GM12878 (cell line): ENCODE data around the gene KRTAP29-1. TPM values are rescaled to one million over a fixed set of nuclear protein-coding genes. Genes with fewer than 3 reads are reported as not detected.
A peak's percentile ranks its signal among the peaks of the same experiment; 100 is the strongest.

Source experiments
- ATAC-seq: fragments of 200-7000 bp; cut with Tn5 transposase; 3 replicates; pipeline ENCODE4 v1.9.1; 2020; ENCODE audit warnings: mild to moderate bottlenecking, moderate library complexity
- BruUV-seq: library from RNA; stranded (reverse); fragments of 400-500 nt; replicated peaks from 2 replicates; lab custom pipeline; 2021; lab: Mats Ljungman, UMichigan
- CTCF ChIA-PET: fragments of 300-600 bp; sonication (Branson Sonifier 250); formaldehyde crosslinking; extraction: SDS; loops from one replicate; lab custom pipeline; 2021; ENCODE audit warnings: inconsistent platforms; lab: Yijun Ruan, JAX
- POLR2A ChIA-PET: fragments of 350-600 bp; formaldehyde crosslinking; extraction: SDS; loops from one replicate; lab custom pipeline; 2021; ENCODE audit warnings: inconsistent platforms; lab: Charles Lee
- RAD21 ChIA-PET: fragments of 300-600 bp; sonication (Branson Sonifier 250); formaldehyde crosslinking; loops from one replicate; lab custom pipeline; 2023; ENCODE audit warnings: antibody characterized with exemption; ENCODE audit not compliant: unreplicated experiment; lab: Charles Lee
- SMC1A ChIA-PET: fragments of 300-600 bp; sonication (Branson Sonifier 250); formaldehyde crosslinking; loops from one replicate; lab custom pipeline; 2023; ENCODE audit not compliant: unreplicated experiment, uncharacterized antibody; lab: Charles Lee
- DNase-seq: peaks from one replicate; pipeline ENCODE4 v3.0.0-alpha.2; 2011; ENCODE audit warnings: low read depth, low spot score
- FAIRE-seq: peaks from 3 replicates; lab custom pipeline; 2011; peaks lifted over from hg19 to GRCh38; lab: Jason Lieb, UNC
- H2AFZ ChIP-seq: 2 replicates; pipeline ENCODE4 v1.6.0; 2011; ENCODE audit warnings: low read depth, low read length, control low read depth; ENCODE audit not compliant: control insufficient read depth
- H3K27ac ChIP-seq: 2 replicates; pipeline ENCODE4 v1.5.1; 2011; ENCODE audit warnings: control low read depth; ENCODE audit not compliant: control insufficient read depth, insufficient read depth
- H3K27me3 ChIP-seq, 2 experiments: replicated peaks in 1 of 2; 2 replicates each; pipeline versions ENCODE4 v1.6.0 to v1.6.1; 2011; ENCODE audit warnings: low read length in 1 of 2; ENCODE audit not compliant: control insufficient read depth in 2 of 2, insufficient read depth in 2 of 2
- H3K36me3 ChIP-seq, 2 experiments: 2 replicates each; pipeline ENCODE4 v1.5.1; 2011; ENCODE audit warnings: low read length in 1 of 2; ENCODE audit not compliant: control insufficient read depth in 2 of 2, insufficient read depth in 2 of 2
- H3K4me1 ChIP-seq: 2 replicates; pipeline ENCODE4 v1.6.1; 2011; ENCODE audit warnings: mild to moderate bottlenecking, low read length, moderate library complexity, mixed read lengths; ENCODE audit not compliant: control insufficient read depth, insufficient read depth
- H3K4me2 ChIP-seq: 2 replicates; pipeline ENCODE4 v1.6.0; 2011; ENCODE audit warnings: control low read depth; ENCODE audit not compliant: control insufficient read depth, insufficient read depth
- H3K4me3 ChIP-seq: fragments of 200-600 bp; sonication (generic); 2 replicates; pipeline ENCODE4 v1.5.1; 2016
- H3K79me2 ChIP-seq: 2 replicates; pipeline ENCODE4 v1.6.0; 2011; ENCODE audit warnings: low read length; ENCODE audit not compliant: control insufficient read depth, insufficient read depth
- H3K9ac ChIP-seq: 2 replicates; pipeline ENCODE4 v1.8.0; 2011; ENCODE audit warnings: low read length, control low read depth, mixed read lengths; ENCODE audit not compliant: control insufficient read depth, insufficient read depth
- H3K9me3 ChIP-seq: replicated peaks from 3 replicates; pipeline ENCODE4 v1.5.1; 2011; ENCODE audit warnings: mild to moderate bottlenecking, low read length; ENCODE audit not compliant: control insufficient read depth, insufficient read depth
- H4K20me1 ChIP-seq: 2 replicates; pipeline ENCODE4 v1.6.0; 2011; ENCODE audit not compliant: control insufficient read depth, insufficient read depth
- BCL3 ChIP-seq: IDR thresholded peaks from 2 replicates; pipeline ENCODE4 v1.6.1; 2011; ENCODE audit warnings: borderline replicate concordance, low read depth, mild to moderate bottlenecking, moderate library complexity, low read length; ENCODE audit not compliant: insufficient read depth, poor library complexity, severe bottlenecking
- CBFB ChIP-seq: IDR thresholded peaks from 2 replicates; pipeline ENCODE4 v1.6.1; 2016; ENCODE audit warnings: antibody characterized with exemption, low read depth
- CHD2 ChIP-seq: IDR thresholded peaks from 2 replicates; pipeline ENCODE4 v1.6.1; 2011; ENCODE audit warnings: low read depth, low read length, improper control_type of control experiment, borderline replicate concordance
- E2F8 ChIP-seq: fragments of 450-650 bp; IDR thresholded peaks from 2 replicates; pipeline ENCODE4 v1.6.1; 2018; ENCODE audit warnings: mild to moderate bottlenecking, low read depth, moderate library complexity; ENCODE audit not compliant: partially characterized antibody
- JUND ChIP-seq: IDR thresholded peaks from 2 replicates; pipeline ENCODE4 v1.6.1; 2012; ENCODE audit warnings: low read depth, mild to moderate bottlenecking, low read length, improper control_type of control experiment, moderate library complexity
- MTA3 ChIP-seq: IDR thresholded peaks from 2 replicates; pipeline ENCODE4 v1.6.1; 2012; ENCODE audit warnings: low read length, inconsistent platforms, borderline replicate concordance
- MXI1 ChIP-seq: fragments of 150-350 bp; IDR thresholded peaks from 2 replicates; pipeline ENCODE4 v1.6.1; 2011; ENCODE audit warnings: low read depth, mild to moderate bottlenecking, inconsistent platforms, low read length, improper control_type of control experiment
- NFYA ChIP-seq: IDR thresholded peaks from 2 replicates; pipeline ENCODE4 v1.6.1; 2011; ENCODE audit warnings: low read depth, mild to moderate bottlenecking, low read length, improper control_type of control experiment, borderline replicate concordance
- NFYB ChIP-seq: IDR thresholded peaks from 2 replicates; pipeline ENCODE4 v1.6.1; 2011; ENCODE audit warnings: low read depth, mild to moderate bottlenecking, low read length, improper control_type of control experiment, moderate library complexity; ENCODE audit not compliant: insufficient read depth
- NR2C1 ChIP-seq: fragments of 450-650 bp; IDR thresholded peaks from 2 replicates; pipeline ENCODE4 v1.6.1; 2017; ENCODE audit warnings: antibody characterized with exemption, mild to moderate bottlenecking, moderate library complexity
- TAF1 ChIP-seq: IDR thresholded peaks from 2 replicates; pipeline ENCODE4 v1.6.1; 2011; ENCODE audit warnings: mild to moderate bottlenecking, low read depth, low read length, borderline replicate concordance
- TBL1XR1 ChIP-seq: IDR thresholded peaks from 2 replicates; pipeline ENCODE4 v1.6.1; 2012; ENCODE audit warnings: low read depth, low read length, improper control_type of control experiment
- TCF3 ChIP-seq: IDR thresholded peaks from 2 replicates; pipeline ENCODE4 v1.6.1; 2012; ENCODE audit warnings: low read depth, mild to moderate bottlenecking, low read length, borderline replicate concordance; ENCODE audit not compliant: insufficient read depth
- USF1 ChIP-seq: IDR thresholded peaks from 2 replicates; pipeline ENCODE4 v1.6.1; 2011; ENCODE audit warnings: borderline replicate concordance, low read depth, mild to moderate bottlenecking, moderate library complexity, mixed read lengths, low read length; ENCODE audit not compliant: insufficient read depth; ENCODE audit errors: extremely low read length
- WGBS: methylation state at CpG from one replicate; pipeline ENCODE4 v1.1.6; 2016; ENCODE audit warnings: low lambda C conversion rate; ENCODE audit not compliant: insufficient replicate concordance, insufficient coverage; ENCODE audit errors: missing lambda C conversion rate; 5-methylcytosine and 5-hydroxymethylcytosine counted together
- in situ Hi-C: fragments of 300-500 bp; cut with MboI; formaldehyde crosslinking; loops from 9 replicates; pipeline ENCODE4 v1.14.3; 2018; ENCODE audit warnings: mixed read lengths
- intact Hi-C: fragments of 100-400 bp; cut with micrococcal nuclease; formaldehyde crosslinking; loops from one replicate; pipeline ENCODE4 v1.14.2; 2022; ENCODE audit not compliant: unreplicated experiment
- polyA plus RNA-seq, 11 experiments: library from polyadenylated mRNA; depleted of rRNA in 4 of 11; unstranded in 6 of 11; stranded (reverse) in 5 of 11; fragments of >200 nt; fragmentation: Nextera tagmentation in 4 of 11; fragmentation: Illumina TruSeq in 1 of 11; extraction: Ambion mirVana in 4 of 11; extraction: Trizol in 1 of 11; gene quantifications; 1 replicate in 1 of 11; 2 replicates in 10 of 11; pipeline versions ENCODE4 v1.2.1 to v1.2.3, GENCODE V29; 2011 to 2016; ENCODE audit warnings: inconsistent platforms in 2 of 11, missing spikeins in 2 of 11, low read depth in 1 of 11
- total RNA-seq, 4 experiments: library from RNA; depleted of rRNA in 3 of 4; stranded (reverse); fragments of >200 nt in 3 of 4; fragmentation: Illumina TruSeq in 1 of 4; extraction: Trizol in 1 of 4; gene quantifications; 2 replicates each; pipeline versions ENCODE4 v1.2.1 to v1.2.3, GENCODE V29; 2013 to 2021
- TF ChIP-seq, protein P1 (sequence below): fragments of 450-650 bp; IDR thresholded peaks from 2 replicates; pipeline ENCODE4 v1.6.1; 2017; ENCODE audit warnings: mild to moderate bottlenecking

KRTAP29-1 gene
- total and polyA plus RNA-seq, 10 of the 15 experiments (the other 5 are each of a cell fraction or from before 2014, with no cell fraction given): 1.9 TPM; not detected in 9

GRCh38 chr17:41339571-41340172 is 37.0 kb upstream of the KRTAP29-1 start:
- Histone ChIP-seq H3K9ac (no peak overlapping the region), H4K20me1 (no peaks in the 10 kb centered on the region; the same call in 1 of the 2 replicates), H3K79me2 (no peaks in the 10 kb centered on the region), H3K27ac (no peak overlapping the region; the same call in 1 of the 2 replicates), H3K9me3 (peaks cover 4% of the 10 kb centered on the region; the same call in 2 of the 3 replicates), H2AFZ (no peak overlapping the region), H3K4me1 (peaks cover 28% of the 10 kb centered on the region), H3K36me3 (no peaks in the 10 kb centered on the region; a peak in 1 of 4 replicates), H3K27me3 (no peaks in the 10 kb centered on the region), H3K4me3 (no peak overlapping the region), H3K4me2 (peak overlapping the region; percentile 41; the same call in 1 of the 2 replicates)
- intact Hi-C loops: no loop called here
- BruUV-seq: no TSS peak
- WGBS: 4% methylated on average over 2 of the region's 2 CpGs
- in situ Hi-C loops: no loop called here
- RAD21 ChIA-PET: interaction anchor here (2.4 kb wide), 1 partner anchor 18 kb away, joined by 8 read pairs; no protein-coding TSS in a partner anchor
- peak; percentile 15 for ATAC-seq
- SMC1A ChIA-PET: interaction anchor here (0.6 to 1.7 kb wide), 5 partner anchors 9 to 736 kb away, joined by 3 to 4 read pairs (median 3); no protein-coding TSS in a partner anchor
- CTCF ChIA-PET: interaction anchor here (0.8 to 2.6 kb wide), 4 partner anchors 17 to 323 kb away, joined by 3 to 6 read pairs (median 4); no protein-coding TSS in a partner anchor
- FAIRE-seq: no peak
- POLR2A ChIA-PET: no interaction called here
- no peak for DNase-seq
- TF ChIP-seq TCF3 (no peak), NR2C1 (no peak), MTA3 (no peak), USF1 (no peak), CHD2 (no peak), JUND (no peak), NFYA (no peak), TBL1XR1 (no peak), CBFB (no peak), NFYB (no peak), BCL3 (no peak), E2F8 (no peak), TAF1 (no peak), MXI1 (no peak)
- TF ChIP-seq, protein P1, sequence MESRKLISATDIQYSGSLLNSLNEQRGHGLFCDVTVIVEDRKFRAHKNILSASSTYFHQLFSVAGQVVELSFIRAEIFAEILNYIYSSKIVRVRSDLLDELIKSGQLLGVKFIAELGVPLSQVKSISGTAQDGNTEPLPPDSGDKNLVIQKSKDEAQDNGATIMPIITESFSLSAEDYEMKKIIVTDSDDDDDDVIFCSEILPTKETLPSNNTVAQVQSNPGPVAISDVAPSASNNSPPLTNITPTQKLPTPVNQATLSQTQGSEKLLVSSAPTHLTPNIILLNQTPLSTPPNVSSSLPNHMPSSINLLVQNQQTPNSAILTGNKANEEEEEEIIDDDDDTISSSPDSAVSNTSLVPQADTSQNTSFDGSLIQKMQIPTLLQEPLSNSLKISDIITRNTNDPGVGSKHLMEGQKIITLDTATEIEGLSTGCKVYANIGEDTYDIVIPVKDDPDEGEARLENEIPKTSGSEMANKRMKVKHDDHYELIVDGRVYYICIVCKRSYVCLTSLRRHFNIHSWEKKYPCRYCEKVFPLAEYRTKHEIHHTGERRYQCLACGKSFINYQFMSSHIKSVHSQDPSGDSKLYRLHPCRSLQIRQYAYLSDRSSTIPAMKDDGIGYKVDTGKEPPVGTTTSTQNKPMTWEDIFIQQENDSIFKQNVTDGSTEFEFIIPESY: no peak
